GF-D8 (cell line): ENCODE data around the gene PARP9.

ENCODE experiments used
- DNase-seq: peaks from one replicate; lab custom pipeline; 2025; lab: John Stamatoyannopoulos, UW

PARP9 gene

DNA sequence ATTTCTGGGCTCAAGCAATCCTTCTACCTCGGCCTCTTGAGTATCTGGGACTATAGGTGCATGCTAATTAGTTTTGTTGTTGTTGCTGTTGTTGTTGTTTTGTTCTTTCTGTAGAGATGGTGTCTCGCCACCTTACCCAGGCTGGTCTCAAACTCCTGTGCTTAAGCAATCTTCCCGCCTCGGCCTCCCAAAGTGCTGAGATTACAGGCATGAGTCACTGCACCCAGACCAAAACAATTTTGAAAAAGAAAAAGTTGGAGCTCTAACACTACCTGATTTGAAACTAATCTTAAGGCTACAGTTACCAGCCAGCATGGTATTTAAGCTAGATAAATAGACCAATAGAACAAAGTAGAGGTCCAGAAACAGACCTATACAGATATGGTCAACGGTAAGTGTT is 79.1 kb downstream of the PARP9 start:
- no peak for DNase-seq

GRCh38 chr3:122481390-122481789 is 82.7 kb downstream of the PARP9 start:
- no peak for DNase-seq
